ENCODE data around the gene STIM1. TPM values are rescaled to one million over a fixed set of nuclear protein-coding genes. Genes with fewer than 3 reads are reported as not detected.

Gene STIM1
- total RNA-seq, 1 experiment from 2014 or later, result 15.2 TPM

DNA sequence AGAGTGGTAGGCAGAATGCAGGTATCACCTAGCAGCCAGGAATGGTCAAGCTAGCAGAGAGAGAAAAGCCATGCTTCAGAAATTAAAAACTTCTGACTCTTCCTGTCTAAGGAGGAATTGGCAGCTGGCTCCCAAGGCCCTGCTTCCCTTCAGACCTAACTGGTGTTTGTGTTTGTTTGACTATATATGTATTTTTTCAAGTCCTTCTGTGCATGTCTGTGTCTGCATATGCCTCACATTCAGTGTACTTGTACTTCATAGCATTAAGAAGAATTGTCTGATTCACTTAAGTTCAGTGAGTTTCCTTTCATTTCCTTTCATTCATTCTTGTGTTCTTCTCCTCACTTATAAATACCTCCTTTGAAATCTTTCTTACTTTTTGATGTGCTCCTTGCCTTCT lies 130.2 kb downstream of the STIM1 start:
- no peak overlapping the region for H3K23ac ChIP-seq (ENCODE audit: insufficient read length, low read depth, low read length)
- no peaks in the 10 kb centered on the region for H3K9me3 ChIP-seq (ENCODE audit: control insufficient read depth, low read depth, low read length)
- H3K79me1 ChIP-seq (ENCODE audit: insufficient read depth, low read depth, low read length, poor library complexity, severe bottlenecking), result no peaks in the 10 kb centered on the region
- H2BK15ac ChIP-seq (ENCODE audit: low read depth, low read length), result no peak overlapping the region
- H3K4me1 Mint-ChIP-seq, result peaks cover 4 to 10% of the 10 kb centered on the region in 2 experiments; a peak in 3 of 4 replicates
- H3K56ac ChIP-seq (ENCODE audit: insufficient read length, low read depth, low read length), result no peak overlapping the region
- H3K27me3 Mint-ChIP-seq (ENCODE audit: low read depth), result no peaks in the 10 kb centered on the region
- H4K8ac ChIP-seq (replicated peaks; ENCODE audit: insufficient read length, low read depth, low read length), result no peak overlapping the region
- no peak overlapping the region for H3T11ph ChIP-seq (ENCODE audit: low read length)
- H3K4me2 ChIP-seq (ENCODE audit: insufficient read depth, insufficient read length, low read length), result no peak overlapping the region
- H4K5ac ChIP-seq (ENCODE audit: insufficient read length, low read depth, low read length), result no peak overlapping the region
- no peaks in the 10 kb centered on the region for H4K20me1 ChIP-seq (ENCODE audit: control insufficient read depth, insufficient read depth, insufficient read length)
- no peak overlapping the region for H3K4me3 Mint-ChIP-seq
- H3K18ac ChIP-seq (ENCODE audit: insufficient read length, low read depth, low read length), result no peak overlapping the region
- no peak overlapping the region for H2AFZ ChIP-seq (ENCODE audit: low read length)
- no peaks in the 10 kb centered on the region for H3K79me2 ChIP-seq (ENCODE audit: insufficient read depth, low read length)
- H2AK5ac ChIP-seq (ENCODE audit: insufficient read length, low read length), result no peak overlapping the region
- no peak overlapping the region for H2BK5ac ChIP-seq (ENCODE audit: insufficient read length, low read length)
- H4K91ac ChIP-seq (ENCODE audit: insufficient read length, low read depth, low read length), result no peak overlapping the region
- H3K23me2 ChIP-seq (ENCODE audit: insufficient read length, low read depth, low read length, poor library complexity, severe bottlenecking), result no peaks in the 10 kb centered on the region
- H2BK12ac ChIP-seq (ENCODE audit: insufficient read length, low read depth, low read length), result no peak overlapping the region
- no peak overlapping the region for H3K27ac Mint-ChIP-seq
- H3K4ac ChIP-seq (ENCODE audit: low read depth, low read length), result no peak overlapping the region
- no peaks in the 10 kb centered on the region for H3K9me3 Mint-ChIP-seq
- no peaks in the 10 kb centered on the region for H3K4me1 ChIP-seq (ENCODE audit: insufficient read depth, low read length)
- no peaks in the 10 kb centered on the region for H3K27me3 ChIP-seq (ENCODE audit: insufficient read depth, low read length)
- TF ChIP-seq, protein P1, sequence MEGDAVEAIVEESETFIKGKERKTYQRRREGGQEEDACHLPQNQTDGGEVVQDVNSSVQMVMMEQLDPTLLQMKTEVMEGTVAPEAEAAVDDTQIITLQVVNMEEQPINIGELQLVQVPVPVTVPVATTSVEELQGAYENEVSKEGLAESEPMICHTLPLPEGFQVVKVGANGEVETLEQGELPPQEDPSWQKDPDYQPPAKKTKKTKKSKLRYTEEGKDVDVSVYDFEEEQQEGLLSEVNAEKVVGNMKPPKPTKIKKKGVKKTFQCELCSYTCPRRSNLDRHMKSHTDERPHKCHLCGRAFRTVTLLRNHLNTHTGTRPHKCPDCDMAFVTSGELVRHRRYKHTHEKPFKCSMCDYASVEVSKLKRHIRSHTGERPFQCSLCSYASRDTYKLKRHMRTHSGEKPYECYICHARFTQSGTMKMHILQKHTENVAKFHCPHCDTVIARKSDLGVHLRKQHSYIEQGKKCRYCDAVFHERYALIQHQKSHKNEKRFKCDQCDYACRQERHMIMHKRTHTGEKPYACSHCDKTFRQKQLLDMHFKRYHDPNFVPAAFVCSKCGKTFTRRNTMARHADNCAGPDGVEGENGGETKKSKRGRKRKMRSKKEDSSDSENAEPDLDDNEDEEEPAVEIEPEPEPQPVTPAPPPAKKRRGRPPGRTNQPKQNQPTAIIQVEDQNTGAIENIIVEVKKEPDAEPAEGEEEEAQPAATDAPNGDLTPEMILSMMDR (conservative IDR thresholded peaks at IDR 0.05), result no peak
- H2BK120ac ChIP-seq (ENCODE audit: low read depth, low read length, poor library complexity, severe bottlenecking), result no peak overlapping the region
- no peak overlapping the region for H3K14ac ChIP-seq (ENCODE audit: insufficient read depth, low read length)
- DNase-seq, result no peak
- no peaks in the 10 kb centered on the region for H3K36me3 Mint-ChIP-seq (ENCODE audit: insufficient read depth in 1 of 3, low read depth in 3 of 3)
- H3K27ac ChIP-seq (ENCODE audit: insufficient read length, low read depth, low read length), result no peak overlapping the region
- H2BK20ac ChIP-seq (ENCODE audit: low read depth, low read length, poor library complexity, severe bottlenecking), result no peak overlapping the region
- no peak overlapping the region for H3K9ac ChIP-seq (ENCODE audit: extremely low read depth, insufficient read length, low read length)

All from H9 (cell line).